PC-9 (cell line): ENCODE results near the gene TXLNA. TPM values are rescaled to one million over a fixed set of nuclear protein-coding genes. Genes with fewer than 3 reads are reported as not detected.
"Not testable (repeated sequence)": the region's sequence is repeated elsewhere in the genome, so short reads cannot be mapped to it uniquely, and the experiment has no call there.

Source experiments
- BruUV-seq: library from RNA; stranded (reverse); fragments of 400-500 nt; replicated peaks from 2 replicates; lab custom pipeline; 2021; lab: Mats Ljungman, UMichigan
- CTCF ChIA-PET: fragments of 300-600 bp; sonication (Branson Sonifier 250); formaldehyde crosslinking; loops from one replicate; lab custom pipeline; 2022; ENCODE audit warnings: antibody characterized with exemption; lab: Charles Lee
- POLR2A ChIA-PET: fragments of 300-600 bp; sonication (Branson Sonifier 250); formaldehyde crosslinking; loops from one replicate; lab custom pipeline; 2022; ENCODE audit warnings: antibody characterized with exemption; ENCODE audit not compliant: unreplicated experiment; lab: Charles Lee
- DNase-seq, 2 experiments: peaks; one replicate each; pipeline versions ENCODE4 v3.0.0 to v3.0.0-alpha.2; 2015 to 2022; ENCODE audit warnings: mixed read lengths in 1 of 2
- H2AFZ ChIP-seq: fragments of 200-600 bp; sonication (generic); 2 replicates; pipeline ENCODE4 v1.8.1; 2017; ENCODE audit warnings: antibody characterized with exemption
- H3F3A ChIP-seq: fragments of 200-600 bp; sonication (generic); 2 replicates; pipeline ENCODE4 v1.8.1; 2017; ENCODE audit warnings: antibody characterized with exemption, mild to moderate bottlenecking, low read depth; ENCODE audit not compliant: insufficient read depth
- H3K27ac ChIP-seq: fragments of 200-600 bp; sonication (generic); 2 replicates; pipeline ENCODE4 v1.6.1; 2016; ENCODE audit warnings: mixed run types
- H3K27me3 ChIP-seq: fragments of 200-600 bp; sonication (generic); 2 replicates; pipeline ENCODE4 v1.6.1; 2016; ENCODE audit warnings: low read depth, mixed run types; ENCODE audit not compliant: insufficient read depth
- H3K36me3 ChIP-seq: fragments of 200-600 bp; sonication (generic); 2 replicates; pipeline ENCODE4 v1.6.1; 2016; ENCODE audit warnings: low read depth, mixed run types
- H3K4me1 ChIP-seq: fragments of 200-600 bp; sonication (generic); replicated peaks from 2 replicates; pipeline ENCODE4 v1.6.1; 2016; ENCODE audit warnings: mixed run types; ENCODE audit not compliant: insufficient read depth
- H3K4me2 ChIP-seq: fragments of 200-600 bp; sonication (generic); 2 replicates; pipeline ENCODE4 v1.6.1; 2017; ENCODE audit warnings: mixed run types
- H3K4me3 ChIP-seq: fragments of 200-600 bp; sonication (generic); 2 replicates; pipeline ENCODE4 v1.6.1; 2016; ENCODE audit warnings: mixed run types
- H3K79me2 ChIP-seq: fragments of 200-600 bp; sonication (generic); 2 replicates; pipeline ENCODE4 v1.6.1; 2017; ENCODE audit warnings: low read depth, mixed run types
- H3K9me2 ChIP-seq: fragments of 200-600 bp; sonication (generic); 2 replicates; pipeline ENCODE4 v1.8.1; 2017; ENCODE audit warnings: mild to moderate bottlenecking; ENCODE audit not compliant: insufficient read depth
- H3K9me3 ChIP-seq: fragments of 200-600 bp; sonication (generic); 2 replicates; pipeline ENCODE4 v1.8.1; 2016; ENCODE audit warnings: low read depth; ENCODE audit not compliant: insufficient read depth
- H4K20me1 ChIP-seq: fragments of 200-600 bp; sonication (generic); 2 replicates; pipeline ENCODE4 v1.8.1; 2017; ENCODE audit not compliant: insufficient read depth
- CTCF ChIP-seq: fragments of 200-600 bp; sonication (generic); conservative IDR thresholded peaks from 2 replicates; pipeline ENCODE4 v1.6.1; 2017; ENCODE audit warnings: mixed run types, antibody characterized with exemption, mild to moderate bottlenecking, moderate library complexity
- EZH2 ChIP-seq: fragments of 200-600 bp; sonication (generic); IDR thresholded peaks from 2 replicates; pipeline ENCODE4 v1.8.0; 2017; ENCODE audit warnings: antibody characterized with exemption, low read depth
- intact Hi-C: fragments of 100-400 bp; cut with micrococcal nuclease; formaldehyde crosslinking; loops from one replicate; pipeline ENCODE4 v1.10.0; 2022; ENCODE audit not compliant: unreplicated experiment
- total RNA-seq: library from RNA; stranded (reverse); gene quantifications from 2 replicates; pipeline ENCODE4 v1.2.3, GENCODE V29; 2021

Gene TXLNA
- total RNA-seq, 1 experiment from 2014 or later = 45.8 TPM

- no TSS peak for BruUV-seq
- no peaks in the 10 kb centered on the region for H3K27me3 ChIP-seq
- POLR2A ChIA-PET = no interaction called here
Measured at GRCh38 chr1:32138965-32139364, 40.5 kb upstream of the TXLNA start.

GRCh38 chr1:32142446-32143301, 36.8 kb upstream of the TXLNA start:
- Histone ChIP-seq H3K79me2 (peaks cover 93% of the 10 kb centered on the region), H2AFZ (no peak overlapping the region), H4K20me1 (peaks cover 42% of the 10 kb centered on the region), H3K36me3 (peaks cover 4% of the 10 kb centered on the region; the same call in 1 of the 2 replicates), H3F3A (peaks cover 32% of the 10 kb centered on the region), H3K27ac (no peak overlapping the region), H3K9me2 (no peaks in the 10 kb centered on the region), H3K4me2 (no peak overlapping the region), H3K27me3 (no peaks in the 10 kb centered on the region), H3K4me1 (peaks cover 26% of the 10 kb centered on the region), H3K9me3 (0 out of 2 replicates have a peak, but pooled peaks cover 3% of the 10 kb centered on the region), H3K4me3 (no peak overlapping the region)
- ChIA-PET CTCF (no interaction called here), POLR2A (interaction anchor here (0.6 to 0.8 kb wide), 3 partner anchors 35 to 311 kb away, joined by 3 to 15 read pairs (median 5); partner anchors contain the start of gene KPNA6)
- peak; percentile 17 to 52 for DNase-seq
- no peak for TF ChIP-seq EZH2
- no peak for TF ChIP-seq CTCF
- intact Hi-C loops = no loop called here
- no TSS peak for BruUV-seq

More at GRCh38 chr1:32138965-32139364, 40.5 kb upstream of the TXLNA start:
- no peak overlapping the region for H3K4me3 ChIP-seq
- peak overlapping the region; percentile 24 for H3K4me2 ChIP-seq
- TF ChIP-seq CTCF = no peak
- no peak for TF ChIP-seq EZH2
- peaks cover 4% of the 10 kb centered on the region; the same call in 1 of the 2 replicates for H3K36me3 ChIP-seq
- no peaks in the 10 kb centered on the region for H3K9me2 ChIP-seq
- H3K27ac ChIP-seq = peak overlapping the region; percentile 46
- DNase-seq = peak in 1 of 2 experiments; percentile 87
- H3K9me3 ChIP-seq = no peaks in the 10 kb centered on the region
- CTCF ChIA-PET = interaction anchor here (0.6 to 0.7 kb wide), 2 partner anchors 223 to 417 kb away, joined by 3 to 5 read pairs; no protein-coding TSS in a partner anchor
- intact Hi-C loops = no loop called here
- H4K20me1 ChIP-seq = peaks cover 61% of the 10 kb centered on the region
- H2AFZ ChIP-seq = no peak overlapping the region
- H3K79me2 ChIP-seq = peaks cover 95% of the 10 kb centered on the region
- peaks cover 46% of the 10 kb centered on the region for H3F3A ChIP-seq
- peaks cover 23% of the 10 kb centered on the region for H3K4me1 ChIP-seq

- H3K9me3 ChIP-seq, H3K9me2 ChIP-seq, H3K27me3 ChIP-seq, POLR2A ChIA-PET, H3K27ac ChIP-seq, CTCF ChIA-PET, H2AFZ ChIP-seq, H3K4me3 ChIP-seq, H3K4me2 ChIP-seq, H3K36me3 ChIP-seq, BruUV-seq, intact Hi-C loops, DNase-seq: not testable (repeated sequence)
- Histone ChIP-seq H3K4me1 (peaks cover 22% of the 10 kb centered on the region), H4K20me1 (peaks cover 42% of the 10 kb centered on the region), H3K79me2 (peaks cover 94% of the 10 kb centered on the region), H3F3A (peaks cover 26% of the 10 kb centered on the region)
Measured at GRCh38 chr1:32143302-32143695, 36.2 kb upstream of the TXLNA start.
